Middle frontal gyrus (tissue), 1 donor: ENCODE results near the gene FOXJ2.
A peak's percentile ranks its signal among the peaks of the same experiment; 100 is the strongest.
"Not testable (repeated sequence)": the region's sequence is repeated elsewhere in the genome, so short reads cannot be mapped to it uniquely, and the experiment has no call there.

Experiments used
- DNase-seq: peaks from one replicate; pipeline ENCODE4 v3.0.0-alpha.2; 2015; ENCODE audit warnings: low spot score; ENCODE audit errors: extremely low spot score

FOXJ2 gene

GRCh38 chr12:8028267-8028666 lies 4.2 kb upstream of the FOXJ2 start:
- DNase-seq = no peak

DNA sequence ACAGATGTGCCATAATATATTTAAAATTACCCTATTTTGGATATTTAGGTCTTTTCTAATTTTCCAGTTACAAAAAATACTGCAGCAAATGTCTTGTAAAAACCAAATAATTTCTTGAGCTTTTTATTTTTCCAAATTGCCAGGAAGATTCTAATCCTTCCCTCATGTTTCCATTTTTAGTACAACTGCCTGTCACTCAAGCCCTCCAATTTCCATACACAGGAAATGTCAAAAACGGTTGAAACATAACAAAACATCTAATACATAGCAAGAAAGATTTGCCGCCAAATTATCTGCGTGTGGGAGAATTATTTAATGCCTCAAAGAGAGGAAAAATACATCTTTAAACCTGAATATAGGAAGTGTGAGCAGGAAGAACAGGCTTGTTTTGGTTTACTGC lies 2.3 kb upstream of the FOXJ2 start:
- no peak for DNase-seq

- not testable (repeated sequence) for DNase-seq
These were observed 1.5 kb upstream of the FOXJ2 start for GRCh38 chr12:8031017-8031416.

DNA sequence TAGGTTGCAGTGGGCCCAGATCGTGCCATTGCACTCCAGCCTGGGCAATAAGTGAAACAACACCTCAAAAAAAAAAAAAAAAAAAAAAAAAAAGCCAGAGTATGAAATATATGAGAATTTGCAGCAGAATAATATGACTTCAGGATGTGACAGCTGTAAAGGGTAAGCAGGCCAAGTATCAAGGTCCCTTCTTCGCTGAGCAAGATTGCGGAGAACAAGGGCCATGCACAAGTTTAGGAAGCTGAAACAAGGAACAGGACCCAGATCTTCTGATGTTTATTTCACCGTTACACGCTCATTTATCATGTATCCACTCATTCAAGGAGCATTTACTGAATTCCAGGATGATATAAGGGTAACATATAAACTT lies 659 bp upstream of the FOXJ2 start:
- no peak for DNase-seq

DNA sequence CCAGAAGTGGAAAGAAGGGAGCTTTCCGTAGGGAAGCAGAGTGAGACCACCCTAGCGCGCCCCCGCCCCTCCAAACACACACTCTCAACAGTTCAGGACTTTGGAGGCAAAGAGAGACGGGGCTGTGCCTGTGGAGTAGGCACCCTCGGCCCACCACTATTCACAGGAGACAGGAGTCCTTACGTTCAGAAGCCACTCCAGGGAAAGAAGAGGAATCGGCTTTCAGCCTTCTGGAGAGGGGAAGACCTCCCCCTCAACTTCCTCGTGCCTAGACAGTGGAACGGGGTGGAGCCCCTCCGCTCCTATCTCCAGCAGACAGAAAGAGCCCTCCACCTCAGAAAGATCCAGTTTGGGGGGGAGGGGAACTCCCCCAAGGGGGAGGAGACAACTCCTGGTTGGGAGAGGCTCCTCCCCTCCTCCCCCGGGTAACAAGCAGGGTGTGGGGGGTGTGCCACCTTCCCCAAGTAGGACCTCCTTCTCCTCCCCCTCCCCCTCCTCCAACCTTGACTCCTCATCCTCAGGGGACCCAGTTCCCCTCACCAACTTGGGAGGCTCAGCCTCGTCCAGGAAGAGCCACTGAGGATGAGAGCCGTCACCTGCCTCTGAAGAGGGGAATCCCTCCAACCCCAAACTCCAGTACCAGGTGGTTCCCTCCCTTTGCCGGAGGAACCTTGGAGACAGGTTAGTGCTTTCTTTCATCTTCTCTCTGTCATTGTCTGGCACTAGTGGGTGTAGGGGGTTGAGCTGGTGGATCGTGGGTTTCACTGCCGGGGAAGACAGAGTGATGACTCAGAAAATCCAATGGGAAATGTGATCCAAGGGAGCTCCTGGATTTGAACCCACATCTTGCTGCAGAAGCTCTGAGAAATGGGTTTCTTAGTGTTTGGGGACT lies 883 bp downstream of the FOXJ2 start:
- DNase-seq = no peak

- no peak for DNase-seq
These were observed 2.3 kb downstream of the FOXJ2 start for GRCh38 chr12:8034802-8035201.

DNA sequence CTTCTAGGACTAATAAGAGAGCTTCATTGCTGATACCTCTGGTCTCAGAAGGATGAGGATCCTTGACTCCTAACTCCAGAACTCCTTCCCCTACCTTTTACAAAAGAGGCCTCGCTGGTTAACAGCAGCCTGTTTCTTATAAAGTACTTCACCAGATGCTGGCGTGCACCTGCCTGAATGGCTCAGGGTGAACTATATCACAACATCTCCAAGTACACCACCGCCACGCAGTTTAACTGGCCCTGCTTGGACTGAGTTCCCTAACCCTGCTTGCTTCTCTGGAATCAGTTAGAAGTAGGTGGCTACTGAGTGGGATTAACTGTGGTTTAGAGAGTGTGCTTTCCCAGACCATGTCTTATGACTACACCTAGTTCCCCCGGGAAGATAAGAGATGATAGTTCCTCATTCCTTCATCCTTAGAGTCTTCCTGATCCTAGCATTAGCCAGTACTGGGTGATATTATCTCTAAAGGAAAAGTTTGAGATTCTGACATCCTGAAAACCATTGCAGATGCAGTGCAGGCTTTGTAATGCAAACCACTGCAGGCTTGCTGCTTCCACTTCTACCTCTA lies 3.0 kb downstream of the FOXJ2 start:
- DNase-seq = no peak

DNA sequence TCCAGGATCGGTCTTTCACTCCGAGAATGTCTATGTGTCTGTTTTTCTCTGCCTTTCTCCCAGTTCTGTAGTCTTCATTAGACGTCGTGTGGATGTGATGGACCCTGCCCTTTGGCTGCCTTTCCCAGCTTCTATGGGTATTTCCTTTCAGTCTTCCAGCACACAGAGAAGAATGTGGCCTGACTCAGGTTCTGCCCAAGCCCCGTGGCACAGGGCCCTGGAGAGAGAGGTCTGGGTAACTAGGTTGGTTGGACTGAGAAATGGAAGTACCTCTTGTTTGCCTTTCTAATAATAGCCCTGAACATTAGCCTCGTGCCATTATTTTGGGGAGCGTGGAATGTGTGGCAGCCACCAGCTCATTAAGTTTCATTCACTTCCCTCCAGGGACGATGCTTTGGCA lies 3.8 kb downstream of the FOXJ2 start:
- no peak for DNase-seq

GRCh38 chr12:8037046-8037663 lies 4.6 kb downstream of the FOXJ2 start:
- DNase-seq = no peak

GRCh38 chr12:8037947-8038346 lies 5.4 kb downstream of the FOXJ2 start:
- DNase-seq = no peak

- peak; percentile 48 for DNase-seq
These were observed 6.2 kb downstream of the FOXJ2 start for GRCh38 chr12:8038659-8039114.

GRCh38 chr12:8040791-8041190 lies 8.3 kb downstream of the FOXJ2 start:
- DNase-seq = no peak

DNA sequence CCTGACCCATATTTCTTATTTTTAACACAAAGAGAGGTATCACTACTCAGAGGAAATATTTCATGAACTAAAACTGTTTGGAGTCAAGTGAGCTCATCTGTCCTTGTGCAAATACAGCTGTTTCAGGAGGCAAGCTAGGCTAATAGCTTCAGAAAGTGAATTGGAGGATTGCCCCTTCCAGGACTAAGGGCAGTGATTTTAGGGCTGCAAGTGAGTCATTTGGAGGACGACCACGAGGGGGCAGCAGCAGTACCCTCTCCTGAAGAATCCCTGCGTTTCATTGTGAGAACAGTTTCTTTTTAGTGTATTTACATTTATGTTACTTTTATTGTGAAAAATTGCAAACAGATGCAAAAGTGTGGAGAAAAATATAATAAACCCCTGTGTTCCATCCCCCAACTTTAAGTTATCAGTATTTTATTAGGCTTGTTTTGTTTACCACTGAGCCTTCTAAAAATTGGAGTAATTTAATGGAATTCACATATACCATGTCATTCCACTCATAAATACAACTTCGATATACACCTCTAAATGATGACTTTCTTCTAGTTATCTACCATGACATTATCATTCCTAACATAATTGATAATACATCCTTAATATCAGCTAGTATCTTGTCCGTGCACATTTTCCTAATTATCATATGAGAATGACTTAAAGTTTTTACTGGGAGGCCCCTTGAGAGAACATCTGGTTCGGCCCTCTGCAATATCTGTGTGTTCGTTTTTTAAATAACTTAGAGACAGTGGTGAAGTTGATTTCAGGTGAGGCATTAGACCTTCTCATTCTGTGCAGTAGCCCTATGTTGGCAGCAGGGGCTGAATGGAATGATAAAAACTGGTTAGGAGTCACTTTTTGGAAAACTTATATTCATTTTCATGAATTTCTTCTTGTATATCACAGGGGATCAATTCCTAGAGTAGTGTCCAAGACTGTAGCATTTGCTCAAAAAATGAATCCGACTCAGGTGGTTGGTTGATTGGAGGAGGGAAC lies 13.7 kb downstream of the FOXJ2 start:
- no peak for DNase-seq

DNA sequence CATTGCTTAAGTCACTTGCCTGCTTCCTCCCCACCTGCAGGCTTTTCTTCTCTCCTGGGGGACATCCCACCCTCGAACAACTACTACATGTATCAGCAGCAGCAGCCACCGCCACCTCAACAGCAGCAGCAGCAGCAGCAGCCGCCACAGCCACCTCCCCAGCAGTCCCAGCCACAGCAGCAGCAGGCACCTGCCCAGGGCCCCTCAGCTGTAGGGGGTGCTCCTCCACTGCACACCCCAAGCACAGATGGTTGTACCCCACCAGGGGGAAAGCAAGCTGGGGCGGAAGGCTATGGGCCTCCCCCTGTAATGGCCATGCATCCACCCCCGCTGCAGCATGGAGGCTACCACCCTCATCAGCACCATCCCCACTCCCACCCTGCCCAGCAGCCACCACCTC lies 15.3 kb downstream of the FOXJ2 start:
- DNase-seq = no peak

DNA sequence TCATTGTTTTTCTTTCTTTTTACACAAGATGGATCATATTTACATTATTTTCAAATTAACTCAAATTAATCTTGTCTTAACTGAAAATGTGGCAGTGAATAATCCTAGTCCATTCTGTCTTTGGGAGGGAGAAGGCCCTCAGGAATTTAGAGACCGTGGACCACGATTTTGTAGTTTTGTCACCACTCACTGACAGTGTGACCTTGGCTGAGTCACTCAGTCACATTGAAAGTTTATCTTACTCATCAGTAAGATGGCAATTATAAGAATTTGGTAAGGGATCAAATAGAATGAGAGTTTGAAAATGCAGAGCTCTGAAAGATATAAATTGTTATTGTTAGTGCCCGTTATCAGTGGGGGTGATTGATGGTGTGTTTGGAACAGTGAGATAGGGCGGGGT lies 16.4 kb downstream of the FOXJ2 start:
- DNase-seq = no peak

- no peak for DNase-seq
These were observed 18.2 kb downstream of the FOXJ2 start for GRCh38 chr12:8050600-8051250.

DNA sequence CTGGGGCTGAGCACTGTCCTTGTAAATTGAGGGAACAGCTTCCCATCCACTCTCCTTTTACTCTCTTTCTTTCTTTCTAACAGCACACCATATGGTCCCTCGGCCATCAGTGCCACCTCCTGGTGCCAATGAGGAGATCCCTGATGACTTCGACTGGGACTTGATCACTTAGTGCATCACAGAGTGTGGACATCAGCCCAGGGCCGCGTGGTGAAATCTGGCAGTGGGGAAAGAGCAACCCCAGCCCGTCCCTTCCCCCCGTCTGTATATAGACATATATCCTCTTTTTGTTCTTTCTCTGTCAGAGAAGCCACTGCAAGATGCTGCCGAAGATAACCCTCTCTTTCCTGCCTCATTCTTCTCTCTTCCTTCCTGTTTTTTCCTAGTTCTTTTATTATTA lies 20.2 kb downstream of the FOXJ2 start:
- DNase-seq = no peak

DNA sequence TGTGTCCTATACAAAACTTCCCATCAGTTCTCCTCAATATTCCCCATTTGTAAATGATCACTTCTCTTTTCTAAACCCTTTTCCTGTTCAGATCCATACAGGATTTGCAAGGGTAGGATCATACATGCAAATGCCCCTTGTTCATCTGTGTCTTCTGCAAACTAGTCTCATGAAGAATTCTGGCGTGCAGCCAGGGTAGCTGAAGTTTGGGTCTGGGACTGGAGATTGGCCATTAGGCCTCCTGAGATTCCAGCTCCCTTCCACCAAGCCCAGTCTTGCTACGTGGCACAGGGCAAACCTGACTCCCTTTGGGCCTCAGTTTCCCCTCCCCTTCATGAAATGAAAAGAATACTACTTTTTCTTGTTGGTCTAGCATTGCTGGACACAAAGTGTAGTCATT lies 22.3 kb downstream of the FOXJ2 start:
- DNase-seq = no peak

DNA sequence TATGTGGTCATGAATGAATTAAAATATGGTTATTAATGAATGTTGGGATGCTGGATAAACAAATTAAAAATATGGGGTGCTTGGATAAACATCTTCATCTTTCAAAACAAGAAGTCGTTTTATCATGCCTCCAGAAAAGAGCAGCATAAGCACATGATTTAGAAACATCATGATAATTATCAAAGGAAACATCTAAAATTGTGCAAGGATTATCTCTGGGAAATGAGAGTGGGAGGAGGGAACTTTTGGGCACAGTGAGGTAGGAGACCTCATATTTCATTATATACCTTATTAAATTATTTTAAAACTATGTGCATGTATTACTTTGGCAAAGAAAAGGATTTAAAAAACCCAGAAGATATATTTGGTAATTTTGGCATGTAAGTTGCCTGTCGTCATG lies 24.8 kb downstream of the FOXJ2 start:
- DNase-seq = no peak

DNA sequence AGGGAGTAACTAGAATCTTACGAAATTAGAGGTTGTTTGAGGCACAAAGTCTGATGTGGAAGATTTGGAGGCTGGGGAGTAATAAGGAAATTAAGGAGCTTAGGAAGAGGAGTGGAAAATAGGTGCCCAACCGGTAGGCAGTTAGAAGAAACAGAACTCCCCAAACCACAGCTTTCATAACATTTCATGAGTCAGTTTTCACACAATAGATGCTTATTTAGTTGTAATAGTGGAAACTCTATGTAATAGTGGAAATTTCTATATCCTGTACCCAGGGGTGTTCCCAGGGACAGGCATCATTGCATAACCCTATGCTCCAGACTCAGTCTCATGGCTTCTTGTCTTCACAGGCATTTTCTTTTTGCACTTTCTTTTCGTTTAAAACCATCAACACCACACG lies 25.3 kb downstream of the FOXJ2 start:
- no peak for DNase-seq

DNA sequence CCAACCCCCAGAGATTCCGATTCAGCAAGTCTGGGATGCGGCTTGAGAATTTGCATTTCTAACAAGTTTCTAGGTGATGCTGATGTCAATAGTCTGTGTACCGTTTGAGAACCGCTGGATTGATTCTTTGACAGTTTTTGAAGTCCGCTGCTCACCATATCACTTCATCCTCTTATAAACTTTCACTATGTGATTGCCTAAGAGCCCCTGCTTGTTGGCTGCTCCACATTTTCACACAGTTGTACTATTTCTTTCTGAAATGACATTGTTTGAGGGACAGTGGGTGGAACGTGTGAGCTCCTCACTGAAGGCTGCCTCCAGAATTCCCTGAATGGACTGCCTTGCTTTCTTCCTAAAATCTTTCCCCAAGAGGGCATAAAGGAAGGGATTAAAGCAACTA lies 26.0 kb downstream of the FOXJ2 start:
- DNase-seq = no peak
